SU-DHL-6 (cell line): ENCODE measurements around the gene HIP1R.
A peak's percentile ranks its signal among the peaks of the same experiment; 100 is the strongest.

ENCODE experiments used
- H2AFZ ChIP-seq: fragments of 200-600 bp; sonication (generic); 2 replicates; pipeline ENCODE4 v1.6.1; 2014; ENCODE audit warnings: low read depth, mild to moderate bottlenecking, moderate library complexity, mixed read lengths, antibody characterized with exemption, low read length; ENCODE audit not compliant: severe bottlenecking
- H3F3A ChIP-seq: fragments of 200-600 bp; shearing (Covaris generic); 2 replicates; pipeline ENCODE4 v1.6.0; 2016; ENCODE audit warnings: antibody characterized with exemption, mild to moderate bottlenecking; ENCODE audit not compliant: insufficient read depth
- H3K27ac ChIP-seq: fragments of 200-600 bp; sonication (generic); 2 replicates; pipeline ENCODE4 v1.5.1; 2016; ENCODE audit warnings: low read depth, mild to moderate bottlenecking, low read length, moderate library complexity, mixed read lengths
- H3K27me3 ChIP-seq: fragments of 200-600 bp; sonication (generic), shearing (Covaris generic); 2 replicates; pipeline ENCODE4 v1.6.0; 2014; ENCODE audit warnings: mild to moderate bottlenecking, low read length
- H3K36me3 ChIP-seq: fragments of 200-600 bp; sonication (generic); 2 replicates; pipeline ENCODE4 v1.6.1; 2014; ENCODE audit warnings: mild to moderate bottlenecking, low read length, mixed read lengths
- H3K4me2 ChIP-seq: fragments of 300-600, 200-600 bp; shearing (Covaris generic), sonication (generic); 2 replicates; pipeline ENCODE4 v1.6.0; 2014; ENCODE audit warnings: low read length, low read depth, mild to moderate bottlenecking; ENCODE audit not compliant: poor library complexity, severe bottlenecking
- H3K4me3 ChIP-seq: fragments of 200-600 bp; sonication (generic); 2 replicates; pipeline ENCODE4 v1.5.1; 2014; ENCODE audit warnings: antibody characterized with exemption, low read length, mild to moderate bottlenecking, mixed read lengths; ENCODE audit not compliant: insufficient read depth, poor library complexity, severe bottlenecking
- H3K79me2 ChIP-seq: fragments of 200-600 bp; sonication (generic); 2 replicates; pipeline ENCODE4 v1.6.1; 2014; ENCODE audit warnings: mild to moderate bottlenecking, low read length, moderate library complexity; ENCODE audit not compliant: insufficient read depth
- H3K9ac ChIP-seq: fragments of 200-600 bp; sonication (generic); 2 replicates; pipeline ENCODE4 v1.7.0; 2014; ENCODE audit warnings: mild to moderate bottlenecking, low read length
- H3K9me2 ChIP-seq: fragments of 200-600 bp; sonication (generic); replicated peaks from 2 replicates; pipeline ENCODE4 v1.6.1; 2014; ENCODE audit warnings: low read length; ENCODE audit not compliant: insufficient read depth
- H3K9me3 ChIP-seq: fragments of 200-600 bp; sonication (generic); 2 replicates; pipeline ENCODE4 v1.6.1; 2014; ENCODE audit warnings: low read length, mixed read lengths; ENCODE audit not compliant: insufficient read depth
- H4K20me1 ChIP-seq: fragments of 200-600 bp; sonication (generic); 2 replicates; pipeline ENCODE4 v1.6.1; 2014; ENCODE audit warnings: low read depth, mild to moderate bottlenecking, antibody characterized with exemption, low read length, moderate library complexity, mixed read lengths
- EZH2phosphoT487 ChIP-seq: fragments of 200-600 bp; sonication (generic), shearing (Covaris generic); conservative IDR thresholded peaks from 2 replicates; pipeline ENCODE4 v1.6.1; 2018; ENCODE audit warnings: mild to moderate bottlenecking, antibody characterized with exemption, low read length, moderate library complexity, mixed read lengths
- TF ChIP-seq, protein P1 (sequence below): fragments of 200-600 bp; sonication (generic); IDR thresholded peaks from one replicate; pipeline ENCODE4 v1.5.1; 2017; ENCODE audit warnings: antibody characterized with exemption, mild to moderate bottlenecking, low read length, moderate library complexity; ENCODE audit not compliant: insufficient read depth, poor library complexity, severe bottlenecking

Gene HIP1R

DNA sequence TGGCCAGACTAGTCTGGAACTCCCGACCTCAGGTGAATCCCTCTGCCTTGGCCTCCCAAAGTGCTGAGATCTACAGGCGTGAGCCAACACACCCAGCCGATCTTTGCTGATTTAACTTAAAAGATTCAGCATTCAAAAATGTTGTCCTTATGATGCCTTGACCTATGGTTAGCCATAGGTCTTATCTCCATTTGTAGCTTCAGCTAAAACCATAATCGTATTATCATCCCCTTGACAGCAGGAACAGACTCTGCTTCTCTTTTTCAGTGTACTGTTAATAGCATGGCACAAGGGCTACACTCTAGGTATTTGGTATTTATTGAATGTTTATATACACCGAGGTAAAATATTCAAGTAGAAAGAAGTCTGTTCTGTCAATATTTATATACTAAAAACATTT lies 45.6 kb upstream of the HIP1R start:
- Histone ChIP-seq H3K4me2 (no peak overlapping the region), H3K27me3 (no peaks in the 10 kb centered on the region), H3K27ac (no peak overlapping the region), H3K9me3 (no peaks in the 10 kb centered on the region), H3F3A (no peaks in the 10 kb centered on the region), H3K79me2 (no peaks in the 10 kb centered on the region), H3K36me3 (no peaks in the 10 kb centered on the region), H3K9me2 (no peaks in the 10 kb centered on the region), H4K20me1 (no peaks in the 10 kb centered on the region), H2AFZ (no peak overlapping the region), H3K4me3 (no peak overlapping the region), H3K9ac (no peak overlapping the region)
- TF ChIP-seq, protein P1, sequence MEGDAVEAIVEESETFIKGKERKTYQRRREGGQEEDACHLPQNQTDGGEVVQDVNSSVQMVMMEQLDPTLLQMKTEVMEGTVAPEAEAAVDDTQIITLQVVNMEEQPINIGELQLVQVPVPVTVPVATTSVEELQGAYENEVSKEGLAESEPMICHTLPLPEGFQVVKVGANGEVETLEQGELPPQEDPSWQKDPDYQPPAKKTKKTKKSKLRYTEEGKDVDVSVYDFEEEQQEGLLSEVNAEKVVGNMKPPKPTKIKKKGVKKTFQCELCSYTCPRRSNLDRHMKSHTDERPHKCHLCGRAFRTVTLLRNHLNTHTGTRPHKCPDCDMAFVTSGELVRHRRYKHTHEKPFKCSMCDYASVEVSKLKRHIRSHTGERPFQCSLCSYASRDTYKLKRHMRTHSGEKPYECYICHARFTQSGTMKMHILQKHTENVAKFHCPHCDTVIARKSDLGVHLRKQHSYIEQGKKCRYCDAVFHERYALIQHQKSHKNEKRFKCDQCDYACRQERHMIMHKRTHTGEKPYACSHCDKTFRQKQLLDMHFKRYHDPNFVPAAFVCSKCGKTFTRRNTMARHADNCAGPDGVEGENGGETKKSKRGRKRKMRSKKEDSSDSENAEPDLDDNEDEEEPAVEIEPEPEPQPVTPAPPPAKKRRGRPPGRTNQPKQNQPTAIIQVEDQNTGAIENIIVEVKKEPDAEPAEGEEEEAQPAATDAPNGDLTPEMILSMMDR: no peak
- no peak for TF ChIP-seq EZH2phosphoT487

DNA sequence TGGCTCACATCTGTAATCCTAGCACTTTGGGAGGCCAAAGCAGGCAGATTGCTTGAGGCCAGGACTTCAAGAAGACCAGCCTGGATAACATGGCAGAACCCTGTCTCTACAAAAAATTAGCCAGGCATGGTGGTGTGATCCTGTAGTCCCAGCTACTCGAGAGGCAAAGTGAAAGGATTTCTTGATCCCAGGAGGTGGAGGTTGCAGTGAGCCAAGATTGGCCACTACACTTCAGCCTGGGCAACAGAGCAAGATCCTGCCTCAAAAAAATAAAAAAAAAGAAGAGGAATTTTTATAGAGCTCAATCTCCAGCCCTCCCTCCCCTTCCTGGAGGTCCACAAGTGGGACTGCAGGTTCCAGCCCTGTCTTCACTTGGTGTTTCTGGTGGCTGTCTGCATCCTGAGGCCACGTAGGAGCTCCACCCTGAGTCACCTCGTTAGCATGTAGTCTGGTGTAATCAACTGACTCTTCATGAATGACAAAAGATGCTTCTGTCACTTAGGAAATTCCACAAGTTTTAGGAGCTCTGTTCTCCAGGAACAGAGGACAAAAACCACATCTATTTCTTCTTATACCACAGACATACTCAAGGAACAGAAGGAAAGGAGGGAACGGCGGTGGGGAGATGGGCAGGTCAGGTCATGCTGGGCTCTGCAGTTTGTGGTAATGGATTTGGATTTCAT lies 44.7 kb upstream of the HIP1R start:
- no peaks in the 10 kb centered on the region for H3K9me2 ChIP-seq
- no peaks in the 10 kb centered on the region for H3K9me3 ChIP-seq
- H3K27ac ChIP-seq: no peak overlapping the region
- no peaks in the 10 kb centered on the region for H3K79me2 ChIP-seq
- H3F3A ChIP-seq: no peaks in the 10 kb centered on the region
- no peak overlapping the region for H3K4me3 ChIP-seq
- no peaks in the 10 kb centered on the region for H3K27me3 ChIP-seq
- no peak for TF ChIP-seq EZH2phosphoT487
- TF ChIP-seq, protein P1: no peak
- H3K36me3 ChIP-seq: no peaks in the 10 kb centered on the region
- H3K9ac ChIP-seq: no peak overlapping the region
- no peak overlapping the region for H3K4me2 ChIP-seq
- H4K20me1 ChIP-seq: no peaks in the 10 kb centered on the region
- H2AFZ ChIP-seq: no peak overlapping the region

DNA sequence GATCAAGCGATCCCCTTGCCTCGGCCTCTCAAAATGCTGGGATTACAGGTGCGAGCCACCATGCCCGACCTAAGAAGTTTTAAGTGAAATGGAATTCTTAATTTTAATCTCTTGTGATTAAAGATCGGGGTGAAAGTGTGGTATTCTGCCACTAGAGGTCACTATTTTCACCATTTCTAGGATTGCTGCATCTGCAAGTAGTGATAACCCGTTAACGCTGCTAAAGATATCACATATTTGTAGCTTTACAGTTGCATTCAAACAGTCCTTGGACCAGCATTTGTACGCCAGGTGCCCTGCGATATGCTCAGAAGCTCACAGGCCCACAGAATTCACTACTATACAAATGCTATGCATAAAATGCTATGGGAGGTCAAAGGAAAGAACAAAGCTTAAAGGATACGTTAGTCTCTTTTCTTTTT lies 41.6 kb upstream of the HIP1R start:
- Histone ChIP-seq H3F3A (no peaks in the 10 kb centered on the region), H2AFZ (no peak overlapping the region), H3K4me2 (no peak overlapping the region), H4K20me1 (no peaks in the 10 kb centered on the region), H3K9me2 (no peaks in the 10 kb centered on the region), H3K9ac (no peak overlapping the region), H3K9me3 (no peaks in the 10 kb centered on the region), H3K27me3 (no peaks in the 10 kb centered on the region), H3K36me3 (no peaks in the 10 kb centered on the region), H3K4me3 (no peak overlapping the region), H3K27ac (no peak overlapping the region), H3K79me2 (no peaks in the 10 kb centered on the region)
- TF ChIP-seq EZH2phosphoT487: no peak
- TF ChIP-seq, protein P1: peak; percentile 83
